GM12872 (cell line): ENCODE results near the gene PLET1.

ENCODE experiments used
- TF ChIP-seq, protein P1 (sequence below): IDR thresholded peaks from 3 replicates; pipeline ENCODE4 v1.5.1; 2011; ENCODE audit warnings: low read depth, mild to moderate bottlenecking, low read length, moderate library complexity; ENCODE audit not compliant: insufficient read depth

Gene PLET1

DNA sequence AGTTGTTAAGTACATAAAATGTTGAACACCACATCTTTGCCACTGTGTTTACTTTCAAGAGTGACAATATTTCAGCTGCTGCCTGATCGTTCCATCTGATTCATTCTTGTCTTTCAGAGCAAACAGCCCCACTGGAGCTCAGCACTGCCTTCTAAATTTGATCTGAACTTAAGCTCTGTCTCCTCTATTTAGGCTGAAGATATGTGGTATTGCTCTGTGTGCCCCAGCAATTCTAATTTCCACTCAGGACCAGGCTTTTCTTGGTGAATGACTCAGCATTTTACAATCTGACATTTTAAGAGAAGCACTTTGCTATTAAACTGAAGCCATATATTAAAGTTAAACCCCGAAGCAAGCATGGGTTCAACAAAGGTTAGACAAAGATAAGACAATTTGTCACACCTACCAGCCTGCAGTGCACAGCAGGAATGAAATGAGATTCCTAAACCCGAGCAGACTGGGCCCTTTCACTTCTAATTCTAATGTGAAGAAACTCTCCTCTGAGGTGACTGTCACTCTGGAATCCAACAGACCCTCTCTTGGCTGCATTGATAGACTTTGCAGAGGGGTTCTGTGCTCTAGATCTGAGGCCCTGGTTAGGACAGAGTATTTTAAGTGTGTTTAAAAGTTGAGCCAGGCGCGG is 41.7 kb upstream of the PLET1 start:
- TF ChIP-seq, protein P1, sequence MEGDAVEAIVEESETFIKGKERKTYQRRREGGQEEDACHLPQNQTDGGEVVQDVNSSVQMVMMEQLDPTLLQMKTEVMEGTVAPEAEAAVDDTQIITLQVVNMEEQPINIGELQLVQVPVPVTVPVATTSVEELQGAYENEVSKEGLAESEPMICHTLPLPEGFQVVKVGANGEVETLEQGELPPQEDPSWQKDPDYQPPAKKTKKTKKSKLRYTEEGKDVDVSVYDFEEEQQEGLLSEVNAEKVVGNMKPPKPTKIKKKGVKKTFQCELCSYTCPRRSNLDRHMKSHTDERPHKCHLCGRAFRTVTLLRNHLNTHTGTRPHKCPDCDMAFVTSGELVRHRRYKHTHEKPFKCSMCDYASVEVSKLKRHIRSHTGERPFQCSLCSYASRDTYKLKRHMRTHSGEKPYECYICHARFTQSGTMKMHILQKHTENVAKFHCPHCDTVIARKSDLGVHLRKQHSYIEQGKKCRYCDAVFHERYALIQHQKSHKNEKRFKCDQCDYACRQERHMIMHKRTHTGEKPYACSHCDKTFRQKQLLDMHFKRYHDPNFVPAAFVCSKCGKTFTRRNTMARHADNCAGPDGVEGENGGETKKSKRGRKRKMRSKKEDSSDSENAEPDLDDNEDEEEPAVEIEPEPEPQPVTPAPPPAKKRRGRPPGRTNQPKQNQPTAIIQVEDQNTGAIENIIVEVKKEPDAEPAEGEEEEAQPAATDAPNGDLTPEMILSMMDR: no peak

DNA sequence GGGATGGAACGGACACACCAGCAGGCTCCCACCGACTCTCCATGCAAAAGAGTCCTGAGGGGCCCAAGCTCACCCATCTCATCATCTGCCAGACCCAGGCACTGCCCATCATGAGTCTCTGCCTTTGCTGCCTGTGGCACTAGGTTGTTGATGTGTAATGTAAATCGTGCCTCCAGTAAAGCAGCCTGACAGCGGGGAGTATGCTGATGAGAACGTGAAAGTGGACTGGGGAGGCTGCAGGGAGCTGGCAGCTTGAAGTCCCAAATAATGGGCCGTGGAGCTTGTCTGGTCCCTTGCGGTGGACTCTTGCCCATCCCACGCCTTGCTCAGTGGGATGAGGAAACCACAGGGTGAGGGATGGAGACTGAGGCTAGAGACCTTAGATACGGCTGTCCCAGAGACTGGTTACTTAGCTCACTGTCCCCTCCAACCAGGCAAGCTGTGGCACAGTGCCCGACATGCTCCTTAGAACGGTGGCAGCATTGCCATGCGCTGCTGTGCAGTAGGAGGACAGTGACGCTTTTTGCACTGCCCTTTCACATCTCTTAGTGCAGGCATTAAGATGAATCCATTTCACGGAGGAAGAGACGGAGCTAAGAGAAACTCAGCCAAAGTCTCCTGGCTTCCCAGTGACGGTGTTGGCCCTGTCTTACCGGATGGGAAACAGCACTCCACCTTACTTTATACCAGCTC is 39.6 kb upstream of the PLET1 start:
- TF ChIP-seq, protein P1: no peak

DNA sequence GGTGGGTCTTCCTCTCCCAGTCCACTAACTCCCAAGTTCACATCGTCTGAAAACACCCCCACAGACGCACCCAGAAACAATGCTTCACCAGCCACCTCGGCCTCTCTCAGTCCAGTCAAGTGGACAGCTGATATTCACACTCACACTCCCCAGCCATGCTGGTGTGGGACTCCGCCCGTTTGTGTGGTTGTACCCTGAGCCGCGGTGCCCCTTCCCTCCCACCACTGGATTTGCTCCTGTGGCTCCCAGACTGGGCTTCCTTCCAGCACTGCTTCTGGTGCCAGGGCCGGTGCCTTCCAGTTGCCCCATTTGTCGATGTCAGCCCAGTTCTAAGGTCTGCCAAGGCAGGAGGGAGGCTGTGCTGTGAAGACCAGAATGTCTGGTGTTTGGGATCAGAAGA is 37.9 kb upstream of the PLET1 start:
- TF ChIP-seq, protein P1: no peak

DNA sequence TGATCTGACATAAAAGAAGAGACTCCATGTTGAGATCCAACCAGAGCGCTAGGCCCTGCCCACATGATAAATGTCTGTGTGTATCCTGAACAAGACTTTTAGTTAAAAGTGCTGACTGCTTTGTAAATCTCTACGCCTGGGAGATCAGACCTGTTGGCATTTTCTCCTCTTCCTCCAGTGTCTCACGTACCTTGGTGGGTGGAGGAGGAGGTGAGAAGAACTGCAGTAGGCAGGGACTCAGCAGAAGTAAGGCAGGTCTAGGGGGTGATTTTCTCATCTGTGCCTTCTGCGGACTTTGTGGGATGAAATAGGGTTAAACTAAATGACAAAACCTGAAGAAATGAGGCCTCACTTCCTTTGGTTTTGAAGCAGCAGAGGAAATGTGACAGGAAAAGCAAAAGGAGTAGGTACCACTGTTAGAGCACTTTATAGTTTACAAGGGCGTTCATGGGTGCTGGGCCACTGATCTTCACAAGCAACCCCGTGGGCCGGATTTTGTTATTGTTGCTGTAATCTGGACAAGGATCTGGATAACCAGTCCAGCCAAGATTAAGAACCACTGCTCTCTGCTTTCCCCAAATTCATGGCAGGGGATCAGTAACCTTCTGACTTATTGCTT is 36.7 kb upstream of the PLET1 start:
- TF ChIP-seq, protein P1: no peak

DNA sequence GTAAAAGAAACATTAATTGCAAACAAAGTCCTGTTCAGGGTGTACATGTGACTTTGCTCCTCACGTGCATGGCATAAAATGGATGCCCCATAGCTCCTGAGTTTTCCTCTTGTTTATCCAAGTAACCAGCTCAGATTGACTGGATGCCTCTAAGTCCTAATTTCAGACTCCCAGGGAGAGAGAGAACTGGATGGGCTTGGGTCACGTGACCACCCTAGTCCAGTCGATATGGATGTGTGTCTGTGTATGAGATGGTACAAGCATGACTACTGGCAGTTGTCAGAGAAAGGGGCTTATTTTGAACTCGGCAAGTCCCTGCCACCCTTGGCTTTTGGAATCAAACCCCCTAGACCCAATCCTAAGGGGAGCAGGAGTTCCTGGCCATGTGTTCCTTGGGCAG is 35.4 kb upstream of the PLET1 start:
- TF ChIP-seq, protein P1: no peak

DNA sequence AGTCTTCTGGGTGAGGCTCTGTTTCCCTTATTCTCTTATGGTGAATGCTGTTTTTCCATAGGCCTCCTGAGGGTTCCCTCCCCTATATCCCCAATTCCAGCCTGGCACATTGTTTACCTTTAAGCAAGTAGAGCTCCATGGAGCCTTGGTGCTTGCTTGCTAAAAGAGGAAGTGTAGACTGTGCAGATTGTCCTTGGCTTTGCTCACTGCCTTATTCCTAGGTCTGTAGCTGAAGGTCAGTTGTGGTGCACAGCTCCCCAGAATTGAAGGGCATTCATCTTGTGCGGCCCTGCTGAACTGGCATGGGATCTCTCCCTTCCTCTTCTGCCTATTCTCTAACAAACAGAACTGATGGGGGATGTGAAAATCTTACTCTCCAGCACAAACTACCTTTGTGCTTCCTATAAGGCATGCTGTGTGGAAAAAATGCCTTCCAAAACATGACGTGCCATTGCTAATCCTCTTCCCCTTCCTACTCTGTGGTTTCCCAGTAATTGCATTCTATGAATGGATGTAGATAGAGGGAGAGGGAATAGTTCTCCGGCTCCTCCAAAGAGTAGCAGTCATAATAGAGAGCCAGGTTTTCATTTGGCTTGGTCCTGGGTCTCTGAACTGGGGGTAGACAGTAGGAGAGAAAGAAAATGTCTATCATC is 34.2 kb upstream of the PLET1 start:
- TF ChIP-seq, protein P1: no peak

DNA sequence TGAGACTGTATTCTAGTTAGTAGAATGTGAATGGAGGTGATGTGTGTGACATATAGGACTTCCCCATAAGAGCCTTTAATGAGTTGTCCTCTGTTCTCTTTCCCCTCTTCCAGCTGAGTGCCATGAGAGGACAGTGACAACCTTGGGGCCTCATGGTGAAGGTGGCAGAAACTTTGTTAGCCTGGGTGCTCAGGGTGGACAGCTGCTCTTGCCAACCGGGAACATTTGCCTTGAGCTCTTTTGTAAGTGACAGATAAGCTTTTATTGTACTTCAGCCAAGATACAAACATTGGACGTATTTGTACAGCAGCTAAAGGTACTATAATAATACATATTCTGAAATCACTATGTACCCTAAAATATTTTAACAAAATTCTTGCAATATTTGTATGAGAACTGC is 33.0 kb upstream of the PLET1 start:
- TF ChIP-seq, protein P1: no peak
